Activated naive CD4-positive, alpha-beta T cell (primary cell): Measurements from ENCODE around the gene CABP4.
"Not testable (repeated sequence)": the region's sequence is repeated elsewhere in the genome, so short reads cannot be mapped to it uniquely, and the experiment has no call there.

Experiments used
- DNase-seq, 4 experiments: peaks; one replicate each; lab custom pipeline; 2025; lab: John Stamatoyannopoulos, UW

Gene CABP4

GRCh38 chr11:67453816-67454732 lies 1.1 kb upstream of the CABP4 start:
- DNase-seq: no peak

- no peak for DNase-seq
These were observed 1.0 kb downstream of the CABP4 start for GRCh38 chr11:67456068-67456705.

DNA sequence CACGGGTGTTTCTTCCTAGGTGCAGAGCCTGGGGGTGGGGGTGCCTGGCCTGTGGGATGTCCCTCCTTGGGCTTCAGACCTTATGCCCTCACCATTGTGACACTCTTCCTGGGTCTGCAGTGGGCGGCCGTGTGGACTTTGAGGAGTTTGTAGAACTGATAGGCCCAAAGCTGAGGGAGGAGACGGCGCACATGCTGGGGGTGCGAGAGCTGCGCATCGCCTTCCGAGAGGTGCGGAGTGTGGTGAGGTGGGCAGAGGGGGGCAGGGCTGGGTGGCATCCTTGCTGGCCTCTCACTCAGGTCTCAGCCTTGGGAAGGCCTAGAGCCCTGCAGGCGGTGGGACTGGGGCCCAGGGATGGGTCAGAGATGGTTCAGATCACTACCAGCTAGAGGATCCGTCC lies 2.3 kb downstream of the CABP4 start:
- DNase-seq: no peak

- DNase-seq: no peak
These were observed 3.1 kb downstream of the CABP4 start for GRCh38 chr11:67458266-67458665.

DNA sequence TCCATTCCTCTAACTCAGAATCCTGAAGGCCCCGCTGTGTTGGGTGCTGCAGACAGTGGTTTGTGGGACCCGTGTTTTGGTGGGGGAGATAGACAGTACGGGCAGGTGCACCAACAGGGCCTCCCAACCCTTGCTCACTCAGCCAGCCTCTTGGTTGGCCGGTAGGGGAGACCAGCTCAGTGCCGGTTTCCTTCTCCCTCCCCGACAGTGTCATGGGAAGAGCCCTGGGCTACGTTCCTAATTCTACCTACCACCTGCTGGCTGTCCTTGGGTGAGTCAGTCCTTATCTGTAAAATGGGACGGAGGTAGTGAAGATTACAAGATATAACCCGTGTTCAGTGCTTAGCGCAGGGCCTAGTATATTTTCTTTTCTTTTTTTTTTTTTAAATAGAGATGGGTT lies 8.0 kb downstream of the CABP4 start:
- no peak for DNase-seq

- no peak for DNase-seq
These were observed 8.7 kb downstream of the CABP4 start for GRCh38 chr11:67463680-67464410.

DNA sequence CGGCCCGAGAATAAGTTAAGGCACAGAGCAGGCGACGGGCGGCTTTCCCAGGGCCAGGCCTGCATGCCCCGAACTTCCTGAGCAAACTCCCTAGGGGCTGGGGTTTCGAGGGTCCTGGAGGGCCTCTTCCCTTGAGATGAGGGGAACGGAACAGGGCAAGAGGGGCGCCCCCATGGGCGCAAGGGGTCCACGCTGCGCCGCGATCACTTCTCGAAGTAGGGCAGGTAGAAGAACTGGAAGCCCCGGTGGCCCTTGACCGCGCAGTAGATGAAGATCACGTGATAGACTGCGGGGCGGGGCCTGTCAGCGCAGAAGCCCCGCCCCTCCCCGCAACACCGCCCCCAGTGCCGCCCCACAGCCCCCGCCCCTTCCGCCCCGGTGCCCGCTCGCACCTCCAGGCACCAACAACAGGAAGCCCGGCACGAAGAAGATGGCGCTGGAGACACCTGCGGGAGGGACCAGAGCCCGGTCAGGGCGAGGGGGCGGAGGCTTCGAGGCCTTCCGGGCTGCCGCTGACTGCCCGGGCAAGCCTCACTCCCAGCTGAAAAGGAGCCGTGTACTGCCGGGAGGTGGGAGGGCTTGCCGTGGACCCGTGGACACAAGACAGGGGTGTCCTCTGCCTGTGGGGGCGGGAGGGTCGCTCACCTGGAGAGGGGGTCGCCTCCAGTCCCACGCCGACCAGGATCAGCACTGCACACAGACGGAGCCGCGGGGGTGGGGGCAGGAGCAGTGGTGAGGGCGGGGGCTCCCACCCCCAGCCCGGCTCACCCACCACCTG lies 9.4 kb downstream of the CABP4 start:
- DNase-seq: peak; percentile 74 to 91 (median 82)

- DNase-seq: no peak
These were observed 10.0 kb downstream of the CABP4 start for GRCh38 chr11:67465189-67465510.

DNA sequence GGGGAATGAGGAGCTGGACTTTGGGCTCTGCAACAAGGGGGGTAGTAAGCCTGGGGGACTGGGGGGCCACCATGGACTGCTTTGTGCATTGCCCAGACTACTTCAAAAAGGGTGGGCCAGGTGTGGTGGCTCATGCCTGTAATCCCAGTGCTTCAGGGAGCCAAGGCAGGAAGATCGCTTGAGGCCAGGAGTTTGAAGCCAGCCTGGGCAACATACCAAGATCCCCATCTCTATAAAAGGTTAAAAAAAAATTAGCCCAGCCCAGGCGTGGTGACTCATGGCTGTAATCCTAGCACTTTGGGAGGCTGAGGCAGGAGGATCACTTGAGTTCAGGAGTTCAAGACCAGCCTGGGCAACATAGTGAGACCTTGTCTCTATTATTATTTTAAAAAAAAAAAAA lies 10.4 kb downstream of the CABP4 start:
- not testable (repeated sequence) for DNase-seq

DNA sequence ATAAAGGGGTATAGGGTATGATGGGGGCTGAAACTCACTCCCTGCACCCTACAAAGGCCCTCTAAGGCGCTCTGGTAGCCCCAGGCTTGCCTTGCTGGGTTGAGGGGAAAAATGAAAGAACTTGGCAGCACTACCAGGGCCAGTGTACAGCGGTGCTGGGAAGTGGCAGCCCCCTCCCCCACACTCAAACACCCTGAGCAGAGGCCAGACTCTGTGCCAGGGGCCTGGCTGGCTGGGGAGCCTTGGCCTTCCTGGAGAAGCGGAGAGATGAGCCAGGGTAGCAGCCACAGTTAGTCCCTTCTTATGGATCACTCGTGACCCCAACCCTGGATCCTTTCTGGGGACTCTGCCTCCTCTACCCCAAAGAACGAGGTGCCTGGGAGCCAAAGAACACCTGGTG lies 11.2 kb downstream of the CABP4 start:
- DNase-seq: no peak

- no peak for DNase-seq
These were observed 12.0 kb downstream of the CABP4 start for GRCh38 chr11:67466962-67467771.

- no peak for DNase-seq
These were observed 12.9 kb downstream of the CABP4 start for GRCh38 chr11:67468056-67468455.

- DNase-seq: no peak
These were observed 13.3 kb downstream of the CABP4 start for GRCh38 chr11:67468456-67468758.

DNA sequence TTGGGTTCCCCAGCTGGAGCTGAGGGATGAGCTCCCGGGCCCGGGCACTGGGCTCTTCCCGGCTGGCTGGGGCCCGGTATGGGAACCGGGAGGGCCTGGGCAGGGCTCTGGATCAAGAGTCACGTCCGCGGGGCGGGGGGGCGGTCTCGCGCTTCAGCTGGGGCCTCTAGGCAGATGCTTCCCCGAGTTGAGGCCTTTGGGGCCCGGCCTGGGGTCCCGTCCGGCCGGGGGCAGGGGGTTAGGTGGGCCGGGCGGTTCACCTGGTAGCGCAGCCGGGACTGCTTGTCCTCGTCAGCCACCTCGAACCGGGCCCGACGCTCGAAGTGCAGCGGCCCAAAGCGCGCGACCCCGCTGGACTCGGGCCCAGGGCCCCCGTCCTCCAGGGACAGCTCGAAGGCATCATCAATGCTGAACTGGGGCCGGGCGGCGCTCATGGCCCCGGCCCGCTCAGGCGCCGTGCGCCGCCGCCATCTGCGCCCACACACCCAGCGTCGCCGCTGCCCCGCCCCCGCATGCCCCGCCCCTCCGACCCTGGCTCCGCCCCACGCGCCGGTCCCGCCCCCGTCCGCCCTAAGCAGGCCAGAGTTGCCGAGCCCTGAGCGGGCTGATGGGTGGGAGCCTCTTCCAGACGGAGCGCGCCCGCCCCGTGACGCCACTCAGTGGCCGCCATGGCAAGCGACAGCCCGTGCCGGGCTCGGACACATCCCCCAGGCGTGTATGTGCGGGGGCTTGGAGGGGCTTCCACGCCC lies 13.8 kb downstream of the CABP4 start, which contains the start of gene TMEM134:
Gene TMEM134, minus strand, starts transcription at position 493 of the 749 bp plus-strand sequence. Its CDS starts 59 bp downstream, at position 434.
- peak; percentile 85 to 93 (median 90) for DNase-seq

DNA sequence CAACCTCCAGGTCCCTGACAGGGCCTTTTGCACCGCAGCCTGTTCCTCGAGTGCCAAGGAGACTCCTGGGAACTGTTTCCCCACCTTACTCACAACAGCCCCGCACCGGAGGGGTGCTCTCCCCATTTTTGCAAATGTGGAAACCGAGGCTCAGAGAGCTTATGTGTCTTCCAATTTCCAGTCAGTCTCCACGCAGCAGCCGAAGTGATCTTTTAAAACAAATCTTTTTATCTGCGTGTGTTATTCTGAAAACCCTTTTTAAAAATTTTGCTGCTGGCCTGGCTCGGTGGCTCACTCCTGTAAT lies 14.3 kb downstream of the CABP4 start:
- no peak for DNase-seq

- no peak for DNase-seq
These were observed 15.3 kb downstream of the CABP4 start for GRCh38 chr11:67470337-67471002.

DNA sequence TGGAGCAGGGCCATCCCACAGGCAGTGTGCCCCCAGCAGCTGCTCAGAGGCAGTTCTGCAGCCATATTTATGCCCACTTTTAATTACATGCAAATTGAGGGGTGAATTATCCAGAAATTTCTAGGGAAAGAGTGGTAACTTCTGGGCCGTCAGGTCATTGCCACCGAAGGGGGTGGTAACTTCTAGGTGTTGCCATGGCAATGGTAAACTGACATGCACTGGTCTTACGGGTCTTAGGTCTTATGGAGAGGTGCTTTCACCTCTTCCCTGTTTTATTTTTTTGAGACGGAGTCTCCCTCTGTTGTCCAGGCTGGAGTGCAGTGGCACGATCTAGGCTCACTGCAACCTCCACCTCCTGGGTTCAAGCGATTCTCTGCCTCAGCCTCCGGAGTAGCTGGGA lies 17.7 kb downstream of the CABP4 start:
- no peak for DNase-seq

DNA sequence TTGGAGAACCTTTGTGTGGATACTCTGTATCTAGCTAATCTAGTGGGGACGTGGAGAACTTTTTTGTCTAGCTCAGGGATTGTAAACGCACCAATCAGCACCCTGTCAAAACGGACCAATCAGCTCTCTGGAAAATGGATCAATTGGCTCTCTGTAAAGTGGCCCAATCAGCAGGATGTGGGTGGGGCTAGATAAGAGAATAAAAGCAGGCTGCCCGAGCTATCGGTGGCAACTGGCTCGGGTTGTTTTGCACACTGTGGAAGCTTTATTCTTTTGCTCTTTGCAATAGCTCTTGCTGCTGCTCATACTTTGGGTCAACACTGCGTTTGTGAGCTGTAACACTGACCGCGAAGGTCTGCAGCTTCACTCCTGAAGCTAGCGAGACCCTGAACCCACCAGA lies 21.5 kb downstream of the CABP4 start:
- not testable (repeated sequence) for DNase-seq

- DNase-seq: not testable (repeated sequence)
These were observed 22.3 kb downstream of the CABP4 start for GRCh38 chr11:67477344-67478050.
